GM19455 (cell line): ENCODE measurements around the gene TPCN2.
"Not testable (repeated sequence)": the region's sequence is repeated elsewhere in the genome, so short reads cannot be mapped to it uniquely, and the experiment has no call there.

Experiments used
- ATAC-seq: cut with Tn5 transposase; IDR thresholded peaks from one replicate; pipeline ENCODE4 v1.9.1; 2021; ENCODE audit not compliant: unreplicated experiment

The TPCN2 gene

DNA sequence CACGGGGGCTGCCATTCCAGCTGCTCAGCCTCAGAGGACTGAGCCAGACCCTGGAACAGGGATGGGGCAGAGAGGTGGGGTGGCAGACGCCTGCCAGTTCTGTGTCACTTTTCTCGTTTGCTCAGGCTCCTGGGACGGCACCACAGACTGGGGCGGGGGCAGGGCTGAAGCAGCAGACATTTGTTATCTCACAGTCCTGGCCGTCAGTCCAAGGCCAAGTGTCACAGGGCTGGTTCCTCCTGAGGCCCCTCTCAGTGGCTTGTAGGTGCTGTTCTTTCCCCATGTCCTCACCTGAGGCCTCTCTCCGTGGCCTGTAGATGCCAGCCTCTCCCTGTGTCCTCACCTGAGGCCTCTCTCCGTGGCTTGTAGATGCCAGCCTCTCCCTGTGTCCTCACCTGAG lies 24.7 kb downstream of the TPCN2 start:
- no peak for ATAC-seq

DNA sequence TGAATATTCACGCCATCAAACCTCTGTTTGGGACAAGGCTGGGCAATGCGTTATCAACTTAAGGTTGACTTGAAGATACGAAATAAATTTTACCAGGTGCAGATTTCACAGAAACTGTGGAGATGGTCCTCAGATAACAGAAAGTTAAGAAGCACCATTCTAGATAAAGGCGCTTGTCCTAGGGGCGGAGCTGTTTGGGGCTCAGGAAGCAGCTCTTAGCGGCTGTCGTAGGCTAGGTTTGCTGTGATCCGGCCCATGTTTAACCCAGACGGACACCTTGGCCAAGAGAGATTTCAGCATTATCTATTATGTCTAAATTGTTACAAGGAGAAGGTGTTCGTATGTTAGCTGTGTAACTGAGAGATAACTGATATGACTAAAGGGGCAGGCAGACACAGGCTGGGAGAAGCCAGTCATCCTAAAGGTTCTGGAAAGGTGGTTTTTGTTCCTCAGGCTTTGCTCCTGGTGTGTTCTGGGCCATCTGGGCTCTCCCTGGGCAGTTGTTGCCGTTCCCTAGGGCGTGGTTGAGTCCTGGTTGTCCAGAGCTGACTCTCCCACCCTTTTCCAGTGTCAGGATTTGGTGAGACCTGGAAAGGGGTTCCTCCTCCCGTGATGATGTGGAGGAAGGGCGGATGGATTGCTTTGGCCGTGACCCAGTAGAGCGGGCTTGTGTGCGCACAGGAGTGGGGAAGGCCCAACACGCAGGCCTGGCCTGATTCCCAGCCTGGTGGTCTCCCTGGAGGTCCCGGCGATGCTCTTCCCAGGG lies 25.8 kb downstream of the TPCN2 start:
- no peak for ATAC-seq

DNA sequence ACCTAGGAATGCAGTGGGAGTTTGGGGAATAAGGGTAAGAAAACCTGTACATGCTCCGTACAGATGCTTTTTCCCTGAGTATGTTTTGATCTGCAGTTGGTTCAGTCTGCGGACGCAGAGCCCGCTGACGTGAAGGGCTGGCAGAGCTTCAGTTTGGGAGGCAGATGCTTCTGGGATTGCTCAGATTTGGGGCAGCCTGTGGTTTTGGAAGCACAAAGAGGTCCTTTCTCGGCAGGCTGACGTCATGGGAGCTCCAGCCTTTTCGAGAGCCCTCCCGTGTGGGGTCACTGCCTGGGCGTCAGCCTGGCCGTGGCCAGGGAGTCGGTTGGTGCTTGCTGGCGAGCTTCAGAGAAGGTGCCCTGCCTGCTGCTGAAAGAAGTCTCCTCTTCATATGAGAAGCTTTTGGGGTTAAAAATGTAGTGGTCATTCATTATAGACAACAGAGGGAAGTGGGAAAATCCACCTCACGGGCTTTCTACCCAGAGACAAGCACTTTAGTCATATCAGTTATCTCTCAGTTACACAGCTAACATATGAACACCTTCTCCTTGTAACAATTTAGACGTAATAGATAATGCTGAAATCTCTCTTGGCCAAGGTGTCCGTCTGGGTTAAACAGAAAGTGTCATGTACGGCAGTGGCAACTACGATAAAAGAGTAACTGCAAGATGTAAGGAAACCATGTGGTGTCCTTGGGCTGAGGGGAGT lies 26.8 kb downstream of the TPCN2 start:
- ATAC-seq, result no peak

DNA sequence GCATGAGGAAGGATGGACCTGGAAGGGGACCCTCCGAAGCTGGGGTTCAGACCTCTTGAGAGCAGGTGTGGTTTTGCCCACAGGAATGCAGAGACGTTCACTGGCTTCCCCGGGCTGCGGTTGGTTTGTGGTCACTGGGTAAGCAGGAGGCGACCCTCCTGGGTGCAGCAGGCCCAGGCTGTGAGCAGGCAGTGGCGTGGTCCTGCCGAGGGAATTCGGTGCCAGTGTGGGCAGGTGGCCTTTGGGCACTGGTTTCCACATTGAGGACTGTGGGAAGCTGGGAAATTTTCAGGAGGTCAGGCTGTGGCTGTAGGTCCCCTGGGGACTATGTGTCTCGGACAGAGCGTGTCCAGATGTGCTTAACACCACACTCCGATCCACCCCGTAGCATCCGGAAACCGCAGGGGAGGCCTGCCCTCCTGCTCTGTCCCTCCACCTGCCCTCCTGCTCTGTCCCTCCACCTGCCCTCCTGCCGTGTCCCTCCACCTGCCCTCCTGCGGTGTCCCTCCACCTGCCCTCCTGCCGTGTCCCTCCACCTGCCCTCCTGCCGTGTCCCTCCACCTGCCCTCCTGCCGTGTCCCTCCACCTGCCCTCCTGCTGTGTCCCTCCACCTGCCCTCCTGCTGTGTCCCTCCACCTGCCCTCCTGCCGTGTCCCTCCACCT lies 27.5 kb downstream of the TPCN2 start:
- ATAC-seq, result no peak

DNA sequence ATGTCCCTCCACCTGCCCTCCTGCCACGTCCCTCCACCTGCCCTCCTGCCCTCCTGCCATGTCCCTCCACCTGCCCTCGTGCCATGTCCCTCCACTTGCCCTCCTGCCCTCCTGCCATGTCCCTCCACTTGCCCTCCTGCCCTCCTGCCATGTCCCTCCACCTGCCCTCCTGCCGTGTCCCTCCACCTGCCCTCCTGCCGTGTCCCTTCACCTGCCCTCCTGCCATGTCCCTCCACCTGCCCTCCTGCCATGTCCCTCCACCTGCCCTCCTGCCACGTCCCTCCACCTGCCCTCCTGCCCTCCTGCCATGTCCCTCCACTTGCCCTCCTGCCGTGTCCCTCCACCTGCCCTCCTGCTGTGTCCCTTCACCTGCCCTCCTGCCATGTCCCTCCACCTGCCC lies 28.2 kb downstream of the TPCN2 start:
- ATAC-seq, result not testable (repeated sequence)

DNA sequence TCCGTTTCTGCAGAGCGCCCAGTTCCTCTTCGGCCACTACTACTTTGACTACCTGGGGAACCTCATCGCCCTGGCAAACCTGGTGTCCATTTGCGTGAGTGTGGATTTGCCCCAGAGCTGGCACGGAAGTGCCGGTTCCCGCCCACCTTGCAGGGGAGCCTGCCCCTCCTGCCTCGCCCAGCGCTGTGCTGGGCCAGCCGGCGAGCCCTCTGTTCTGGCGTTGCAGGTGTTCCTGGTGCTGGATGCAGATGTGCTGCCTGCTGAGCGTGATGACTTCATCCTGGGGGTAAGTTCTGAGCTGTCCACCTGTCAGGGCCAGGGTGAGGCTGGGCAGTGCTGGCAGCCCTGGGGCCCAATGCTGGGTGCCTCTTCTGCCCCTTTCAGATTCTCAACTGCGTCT lies 29.8 kb downstream of the TPCN2 start:
- ATAC-seq, result no peak

DNA sequence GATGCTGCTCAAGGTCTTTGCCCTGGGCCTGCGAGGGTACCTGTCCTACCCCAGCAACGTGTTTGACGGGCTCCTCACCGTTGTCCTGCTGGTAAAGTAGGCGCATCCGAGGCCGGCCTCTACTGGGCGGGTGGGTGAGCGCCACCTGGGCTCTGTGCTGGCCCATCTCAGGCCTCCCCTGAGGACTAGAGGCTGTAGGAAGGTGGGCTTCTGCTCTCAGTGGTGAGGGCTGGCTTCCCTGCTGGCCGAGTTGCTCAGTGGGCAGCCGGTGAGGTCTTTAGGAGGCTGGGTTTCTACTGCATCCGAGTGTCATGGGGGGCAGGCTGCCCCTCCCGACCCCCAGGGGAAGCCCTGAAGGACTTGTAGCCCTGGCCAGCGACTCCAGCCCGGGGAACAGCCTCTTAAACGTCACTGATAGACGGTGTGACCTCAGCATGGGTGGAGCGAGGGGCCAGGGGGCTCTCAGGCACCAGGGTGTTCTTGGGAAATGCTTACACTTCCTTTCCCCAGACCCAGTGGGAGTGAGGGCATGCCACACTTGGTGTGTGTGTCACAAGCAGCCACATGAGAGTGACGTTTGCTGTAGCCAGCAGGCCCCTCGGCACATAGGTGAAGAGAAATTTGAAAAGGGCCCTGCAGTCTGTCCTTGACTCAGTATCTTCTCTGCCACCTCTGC lies 30.3 kb downstream of the TPCN2 start:
- no peak for ATAC-seq

DNA sequence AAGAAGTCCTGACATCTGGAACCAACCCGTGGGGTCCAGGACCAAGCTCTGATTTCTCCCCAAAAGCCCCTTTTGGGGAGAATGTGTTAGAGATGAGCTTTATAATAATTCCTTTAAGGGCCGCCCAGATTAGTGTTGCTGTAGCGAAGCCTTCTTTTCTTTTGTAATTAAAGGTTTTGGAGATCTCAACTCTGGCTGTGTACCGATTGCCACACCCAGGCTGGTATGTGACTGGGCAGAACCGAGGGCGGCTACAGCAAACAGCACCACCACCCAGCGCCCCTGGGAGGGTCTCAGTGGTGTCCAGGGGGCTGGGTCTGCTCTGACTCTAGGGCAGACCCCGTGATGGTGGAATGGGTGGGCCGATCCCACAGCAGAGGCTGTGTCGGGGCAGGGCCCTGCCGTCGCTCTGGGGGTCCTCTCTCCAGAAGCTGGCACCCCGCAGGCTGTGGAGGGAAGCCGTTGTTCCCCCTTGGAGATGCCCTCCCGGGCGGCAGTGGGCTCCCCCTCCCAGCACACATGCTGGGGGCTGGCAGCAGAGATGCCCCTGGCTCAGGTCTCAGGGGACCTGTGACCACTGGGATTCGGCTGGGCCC lies 31.0 kb downstream of the TPCN2 start:
- no peak for ATAC-seq

DNA sequence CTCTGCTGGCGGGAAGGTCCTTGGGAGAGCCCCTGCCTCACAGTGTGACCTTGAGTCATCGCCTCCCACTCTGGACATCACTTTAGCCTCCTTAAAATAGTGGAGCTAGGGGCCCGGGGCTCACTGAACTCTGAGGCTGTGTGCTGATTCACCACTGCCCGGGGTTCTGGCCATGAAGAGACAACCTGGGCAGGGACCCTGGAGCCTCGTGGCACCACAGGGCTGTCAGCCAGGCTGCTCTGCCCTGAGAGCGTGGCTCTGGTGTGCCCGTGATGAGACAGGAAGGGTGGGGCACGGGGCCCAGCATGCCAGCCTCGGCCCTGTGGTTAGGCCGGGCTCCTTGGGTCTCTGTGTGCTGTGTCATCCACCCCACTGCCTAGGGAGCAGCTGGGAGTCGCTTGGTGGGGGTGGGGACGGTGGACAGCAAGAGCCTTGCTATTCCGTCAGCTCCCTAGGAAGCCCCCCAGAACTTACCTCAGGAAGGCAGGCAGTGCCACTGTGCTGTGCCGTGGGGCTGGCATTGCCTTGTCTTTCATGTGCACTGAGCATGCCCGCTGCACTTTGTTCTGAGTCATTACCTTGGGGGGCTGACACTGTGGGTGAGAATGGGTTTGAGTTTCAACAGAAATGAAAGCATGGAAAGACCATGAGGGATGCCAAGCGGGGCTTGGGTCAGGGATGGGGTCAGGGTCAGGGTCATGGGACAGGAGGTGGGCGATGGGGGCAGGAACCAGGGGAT lies 31.7 kb downstream of the TPCN2 start:
- ATAC-seq, result no peak

DNA sequence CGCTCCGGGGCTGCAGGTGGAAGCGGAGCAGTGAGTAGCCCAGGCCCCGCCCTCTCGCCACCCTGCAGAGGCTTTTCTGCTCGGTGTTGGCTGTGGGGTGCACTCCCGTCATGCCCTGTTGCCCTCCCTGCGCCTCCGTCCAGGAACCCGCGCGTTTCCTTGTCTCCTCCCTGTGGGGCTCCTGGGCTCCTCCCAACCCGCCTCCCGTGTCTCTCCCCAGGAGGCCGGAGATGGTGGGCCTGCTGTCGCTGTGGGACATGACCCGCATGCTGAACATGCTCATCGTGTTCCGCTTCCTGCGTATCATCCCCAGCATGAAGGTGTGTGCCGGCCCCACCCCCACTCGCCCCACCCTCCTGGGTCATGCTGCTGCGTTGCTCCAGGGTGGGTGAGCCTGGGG lies 32.4 kb downstream of the TPCN2 start:
- ATAC-seq, result no peak

DNA sequence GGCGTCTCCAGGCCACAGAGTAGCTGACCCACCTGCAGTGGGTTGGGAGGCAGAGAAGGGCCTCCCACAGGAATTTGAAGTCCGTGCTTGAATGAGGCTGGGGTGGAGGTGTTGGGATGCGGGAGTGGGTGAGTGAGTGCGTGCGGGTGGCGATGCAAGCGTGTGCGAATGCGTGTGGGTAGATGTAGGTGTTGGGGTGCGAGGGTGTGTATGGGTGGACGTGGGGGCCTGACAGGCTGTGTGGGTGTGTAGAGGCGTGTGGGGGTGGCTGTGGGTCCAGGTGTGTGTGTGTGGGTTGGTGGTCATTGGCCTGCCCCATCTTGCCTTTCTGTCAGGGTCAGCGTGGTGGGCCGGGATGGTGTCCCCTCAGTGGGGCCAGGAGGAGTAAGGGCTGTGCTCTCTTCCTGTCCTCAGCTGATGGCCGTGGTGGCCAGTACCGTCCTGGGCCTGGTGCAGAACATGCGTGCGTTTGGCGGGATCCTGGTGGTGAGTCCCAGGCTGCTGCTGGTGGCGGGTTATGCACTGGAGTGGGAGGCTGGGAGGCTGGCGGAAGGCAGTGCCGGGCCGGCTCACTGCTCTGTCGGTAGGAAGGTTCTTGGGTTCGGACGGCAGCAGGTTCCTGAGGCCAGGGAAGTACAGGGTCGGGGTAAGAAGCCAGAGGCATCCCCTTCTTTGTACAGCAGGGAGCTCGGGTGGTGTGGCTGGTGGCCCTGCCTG lies 35.0 kb downstream of the TPCN2 start:
- ATAC-seq, result no peak

DNA sequence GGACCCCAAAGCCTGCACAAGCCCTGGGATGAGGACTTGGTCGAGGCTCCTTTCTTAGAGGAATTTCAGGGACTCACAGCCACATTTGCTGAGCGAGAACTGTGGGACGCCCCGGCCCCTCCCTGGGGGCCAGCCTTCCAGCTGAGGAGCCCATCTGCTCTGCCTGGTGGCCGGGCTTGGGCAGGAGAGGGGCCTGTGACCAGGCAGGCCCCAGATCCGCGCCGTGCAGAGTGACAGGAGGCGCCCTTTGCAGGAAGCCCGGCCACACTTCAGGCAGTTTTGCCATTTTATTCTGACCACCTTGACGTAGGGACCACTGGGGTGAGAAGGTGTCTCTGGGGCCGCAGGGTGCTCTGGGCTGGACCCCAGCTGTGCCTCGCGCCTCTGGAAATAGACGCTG lies 35.6 kb downstream of the TPCN2 start:
- ATAC-seq, result no peak

DNA sequence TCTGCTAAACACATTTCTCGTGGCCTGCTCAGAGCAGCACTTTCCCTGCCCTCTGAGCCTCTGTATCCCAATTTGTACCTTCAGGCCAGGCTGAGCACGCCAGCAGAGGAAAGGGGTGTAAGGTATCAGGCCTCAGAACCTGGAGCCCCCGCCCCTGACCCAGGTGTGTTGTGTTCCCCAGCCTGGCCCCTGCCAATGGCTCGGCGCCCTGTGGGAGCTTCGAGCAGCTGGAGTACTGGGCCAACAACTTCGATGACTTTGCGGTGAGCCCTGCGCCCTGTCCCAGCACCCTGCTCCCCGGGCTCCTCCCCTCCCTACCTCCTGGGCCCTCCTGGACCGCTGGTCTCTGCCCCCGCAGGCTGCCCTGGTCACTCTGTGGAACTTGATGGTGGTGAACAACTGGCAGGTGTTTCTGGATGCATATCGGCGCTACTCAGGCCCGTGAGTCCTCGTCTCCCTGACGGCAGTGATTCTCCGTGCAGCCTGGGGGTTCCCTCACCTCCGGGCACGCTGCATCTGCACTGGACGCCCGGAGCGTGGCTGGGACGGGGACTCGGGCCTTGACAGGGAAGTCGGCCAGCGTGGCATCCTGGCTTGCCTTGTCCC lies 36.9 kb downstream of the TPCN2 start:
- ATAC-seq, result no peak

DNA sequence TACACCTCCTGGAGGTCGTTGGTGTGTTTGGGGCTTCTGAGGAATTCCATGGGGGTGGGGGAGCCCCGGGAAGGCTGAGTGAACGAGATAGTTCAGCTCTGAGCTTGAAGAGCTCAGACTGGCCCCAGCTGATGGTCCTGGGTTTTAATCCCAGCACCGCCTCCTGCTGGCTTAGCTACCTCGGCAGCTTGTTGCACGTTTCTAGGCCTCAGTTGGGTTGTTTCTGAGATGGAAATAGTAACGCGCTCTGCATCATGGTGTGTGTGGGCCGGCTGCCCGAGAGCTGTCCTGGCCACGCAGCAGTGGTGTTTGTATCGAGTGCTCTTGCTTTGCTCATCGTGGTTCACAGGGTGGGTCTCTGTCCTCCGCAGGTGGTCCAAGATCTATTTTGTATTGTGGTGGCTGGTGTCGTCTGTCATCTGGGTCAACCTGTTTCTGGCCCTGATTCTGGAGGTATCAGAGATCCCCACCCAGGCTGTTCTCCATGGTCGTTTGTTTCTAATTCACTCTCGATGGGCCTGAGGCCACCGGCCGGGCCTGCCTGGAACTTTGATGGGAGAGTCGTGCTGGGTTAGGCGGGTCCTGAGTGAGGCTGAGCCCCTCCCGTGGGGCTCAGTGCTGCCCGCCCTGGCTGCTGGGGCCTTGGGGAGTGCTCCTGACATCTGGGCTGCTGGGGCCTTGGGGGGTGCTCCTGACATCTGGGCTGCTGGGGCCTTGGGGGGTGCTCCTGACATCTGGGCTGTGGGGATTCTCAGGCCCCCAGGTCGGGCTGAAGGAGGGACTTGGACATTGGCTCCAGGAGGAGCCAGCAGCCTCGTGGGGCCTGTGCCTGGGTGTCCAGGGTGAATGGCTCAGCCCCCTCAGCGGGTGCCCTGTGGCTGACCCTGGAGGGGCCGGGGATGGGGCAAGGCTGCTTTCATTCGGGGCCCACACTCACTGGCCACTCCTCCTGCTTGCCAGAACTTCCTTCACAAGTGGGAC lies 37.7 kb downstream of the TPCN2 start:
- ATAC-seq, result no peak

DNA sequence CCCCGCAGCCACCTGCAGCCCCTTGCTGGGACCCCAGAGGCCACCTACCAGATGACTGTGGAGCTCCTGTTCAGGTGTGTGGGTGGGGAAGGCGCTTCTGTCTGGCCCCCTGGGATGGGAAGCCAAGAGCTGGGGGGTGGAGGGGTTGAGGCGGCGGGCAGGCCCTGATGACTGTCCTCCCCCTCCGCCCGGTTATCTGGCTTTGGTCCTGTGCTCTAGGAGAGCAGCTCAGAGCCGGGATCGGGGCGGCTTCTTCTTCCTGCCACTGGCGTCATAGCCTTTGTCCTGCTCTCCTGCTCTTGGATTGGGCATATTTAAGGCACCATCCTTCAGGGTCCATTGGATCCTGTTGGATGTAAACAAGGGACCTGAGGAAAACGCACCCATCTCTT lies 38.4 kb downstream of the TPCN2 start:
- ATAC-seq, result no peak

DNA sequence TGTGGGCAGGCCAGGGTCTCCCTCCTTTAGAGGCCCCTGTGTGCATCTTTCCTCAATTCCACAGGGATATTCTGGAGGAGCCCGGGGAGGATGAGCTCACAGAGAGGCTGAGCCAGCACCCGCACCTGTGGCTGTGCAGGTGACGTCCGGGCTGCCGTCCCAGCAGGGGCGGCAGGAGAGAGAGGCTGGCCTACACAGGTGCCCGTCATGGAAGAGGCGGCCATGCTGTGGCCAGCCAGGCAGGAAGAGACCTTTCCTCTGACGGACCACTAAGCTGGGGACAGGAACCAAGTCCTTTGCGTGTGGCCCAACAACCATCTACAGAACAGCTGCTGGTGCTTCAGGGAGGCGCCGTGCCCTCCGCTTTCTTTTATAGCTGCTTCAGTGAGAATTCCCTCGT lies 39.1 kb downstream of the TPCN2 start:
- ATAC-seq, result no peak

DNA sequence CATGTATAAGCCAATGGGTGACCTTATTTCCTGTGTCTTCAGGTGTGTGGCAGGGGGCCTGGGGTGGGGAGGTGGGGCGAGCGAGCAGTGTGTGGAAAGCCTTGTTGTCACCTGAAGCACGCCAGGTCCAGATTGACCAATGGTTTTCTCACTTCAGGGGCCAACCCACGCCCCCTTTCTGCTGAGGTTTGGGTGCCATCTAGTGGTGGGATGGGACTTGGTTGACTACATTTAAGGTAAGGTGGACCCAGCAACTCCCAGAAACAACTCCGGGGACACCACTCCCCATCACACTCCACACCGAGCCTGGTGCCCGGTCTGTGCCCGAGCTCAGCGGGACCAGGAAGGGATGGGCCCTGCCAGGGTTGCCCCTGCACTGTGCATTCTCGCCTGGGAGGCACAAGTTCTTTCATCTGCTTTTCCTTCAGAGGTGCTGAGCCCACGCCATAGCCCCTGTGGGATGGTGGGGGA lies 40.0 kb downstream of the TPCN2 start:
- ATAC-seq, result no peak

DNA sequence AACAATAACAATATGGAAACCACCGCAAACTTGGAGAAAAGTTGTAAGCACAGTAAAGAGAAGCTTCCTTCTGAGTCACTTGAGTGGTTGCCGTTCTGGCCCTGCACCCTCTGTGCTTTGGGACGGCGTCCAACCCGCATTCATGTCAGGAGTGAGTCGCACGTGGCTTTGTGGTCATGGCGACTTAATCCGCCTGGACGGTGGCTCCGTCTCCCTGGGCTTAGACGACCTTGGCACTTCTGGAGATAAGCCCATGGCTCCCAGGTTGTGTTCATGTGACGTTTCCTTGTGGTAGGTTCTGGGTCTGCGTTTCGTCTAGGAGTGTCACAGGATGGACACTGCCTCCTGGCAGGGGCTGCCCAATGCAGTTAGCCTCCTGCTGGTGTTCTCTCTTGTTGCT lies 40.5 kb downstream of the TPCN2 start:
- no peak for ATAC-seq
